Epidermal melanocyte (primary cell): Measurements from ENCODE around the gene LRBA.
A peak's percentile ranks its signal among the peaks of the same experiment; 100 is the strongest.

Experiments used
- DNase-seq: peaks from one replicate; pipeline ENCODE4 v3.0.0; 2011; ENCODE audit warnings: low spot score; ENCODE audit not compliant: insufficient read length

Gene LRBA

DNA sequence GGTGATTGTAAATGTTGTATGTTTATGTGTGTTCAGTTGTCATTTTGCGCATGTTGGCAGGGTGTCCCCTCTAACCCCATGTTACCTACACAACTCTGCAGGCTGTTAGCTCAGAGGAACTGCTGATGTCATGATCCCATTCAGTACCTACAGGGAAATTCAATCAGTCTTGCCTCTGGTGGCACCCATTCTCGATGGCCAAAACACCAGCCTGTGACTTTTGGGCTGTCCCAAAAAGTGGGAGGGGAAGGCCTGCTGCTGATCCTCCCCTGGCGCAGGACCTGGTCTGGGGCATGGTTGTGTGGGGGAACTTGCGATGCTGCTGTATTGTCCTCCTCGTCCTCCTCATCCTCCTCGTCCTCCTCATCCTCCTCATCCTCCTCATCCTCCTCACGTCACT is 762.3 kb downstream of the LRBA start:
- DNase-seq = no peak

DNA sequence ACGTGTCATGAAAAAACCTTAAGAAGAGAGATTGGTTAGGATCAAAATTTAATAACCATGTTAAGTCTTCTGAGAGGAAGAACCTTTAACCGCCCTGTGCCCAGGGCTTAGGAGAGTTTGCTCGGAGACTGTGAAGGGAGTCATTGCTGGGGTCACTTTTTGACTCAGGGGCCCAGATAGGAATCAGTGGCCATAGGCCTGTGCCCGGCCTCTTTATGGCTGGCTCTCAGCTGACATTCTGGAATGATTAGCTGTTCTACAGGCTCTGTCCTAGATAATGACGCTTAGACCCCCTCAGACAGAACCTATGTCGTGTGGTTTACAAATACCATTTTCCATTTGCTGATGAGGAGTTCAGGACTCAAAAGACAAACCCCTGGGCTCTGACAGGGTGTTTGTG is 762.8 kb downstream of the LRBA start:
- DNase-seq = no peak

DNA sequence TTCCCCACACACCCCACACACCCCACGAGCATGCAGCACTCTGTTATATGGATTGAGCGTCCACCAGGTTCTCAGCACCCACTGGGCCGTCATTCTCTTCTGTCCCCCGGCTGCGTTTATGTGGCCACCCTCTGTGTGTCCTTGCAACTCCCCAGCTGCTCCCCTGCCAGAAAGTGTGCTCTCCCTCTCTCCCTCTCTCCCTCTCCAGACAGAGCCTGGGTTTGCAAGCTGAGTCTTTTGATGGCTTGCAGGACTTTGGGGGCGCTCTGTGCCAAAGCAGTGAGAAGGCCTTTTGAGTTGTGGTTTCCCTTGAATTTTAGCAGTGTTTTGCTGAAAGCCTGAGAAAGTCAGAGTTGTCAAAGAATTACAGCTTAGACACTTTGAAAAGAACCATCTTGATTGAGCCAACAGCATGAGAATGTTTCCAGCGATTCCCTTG is 763.3 kb downstream of the LRBA start:
- DNase-seq = no peak

DNA sequence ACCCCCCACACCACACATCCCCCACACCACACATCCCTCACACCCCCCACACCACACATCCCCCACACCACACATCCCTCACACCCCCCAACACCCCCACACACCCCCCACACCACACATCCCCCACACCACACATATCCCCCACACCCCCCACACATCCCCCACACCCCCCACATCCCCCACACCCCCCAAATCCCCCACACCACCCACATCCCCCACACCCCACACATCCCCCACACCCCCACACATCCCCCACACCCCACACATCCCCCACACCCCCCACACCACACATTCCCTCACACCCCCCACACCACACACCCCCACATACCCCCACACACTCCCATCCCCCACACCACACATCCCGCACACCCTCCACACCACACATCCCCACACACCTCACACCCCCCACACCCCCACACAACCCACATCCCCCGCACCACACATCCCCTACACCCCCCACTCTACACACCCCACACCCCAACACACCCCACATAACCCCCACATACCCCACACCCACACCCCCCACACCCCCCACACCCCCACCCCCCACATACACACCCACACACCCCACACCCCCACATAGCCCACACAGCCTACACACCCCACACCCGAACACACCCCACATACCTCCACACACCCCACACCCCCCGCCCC is 764.0 kb downstream of the LRBA start:
- DNase-seq = no peak

DNA sequence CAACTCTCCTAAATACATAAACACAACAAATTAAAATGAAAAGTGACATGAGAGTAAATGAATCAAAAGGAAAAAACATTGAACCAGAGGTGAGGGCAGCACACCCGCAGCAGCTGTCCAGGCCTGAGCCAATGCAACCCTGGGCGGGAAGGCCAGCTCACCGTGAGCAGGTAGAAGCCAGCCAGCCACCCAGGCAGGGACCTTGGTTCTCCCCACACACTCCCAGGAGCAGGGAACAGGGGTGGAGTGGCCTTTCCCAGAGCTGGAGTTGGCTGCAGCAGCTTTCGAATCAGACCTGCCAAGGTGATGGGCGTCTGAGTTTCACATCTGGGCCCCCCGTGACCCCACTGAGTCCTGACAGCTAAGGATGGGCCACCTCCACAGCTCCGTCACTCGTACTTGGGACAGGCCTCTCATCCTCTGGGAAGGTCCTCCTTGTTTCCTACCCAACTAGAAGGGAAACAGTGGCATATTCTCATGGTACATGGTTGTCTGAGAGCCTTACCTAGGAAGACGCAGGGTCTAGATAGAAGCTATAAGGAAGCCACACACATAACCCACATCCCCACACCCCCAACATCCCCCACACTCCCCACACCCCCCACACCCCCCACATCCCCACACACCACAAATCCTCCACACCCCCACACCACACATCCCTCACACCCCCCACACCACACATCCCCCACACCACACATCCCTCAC is 764.6 kb downstream of the LRBA start:
- DNase-seq = no peak

DNA sequence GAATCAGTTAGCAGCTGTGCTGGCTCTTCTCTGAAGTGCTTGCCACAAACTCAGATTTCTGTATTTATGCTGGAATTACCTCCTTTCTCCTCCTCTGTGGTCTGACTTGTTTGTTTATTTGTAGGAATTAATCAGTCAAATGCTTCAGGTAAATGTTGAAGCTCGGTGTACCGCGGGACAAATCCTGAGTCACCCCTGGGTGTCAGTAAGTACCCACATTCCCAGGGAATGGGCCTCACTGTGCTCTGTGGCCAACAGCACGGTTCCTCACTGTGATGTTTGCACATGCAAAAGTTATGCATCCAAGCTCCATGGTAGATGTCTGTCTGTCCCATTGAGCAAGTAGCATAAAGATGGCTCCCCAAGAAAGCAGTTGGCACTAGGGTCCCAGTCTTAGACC is 766.9 kb downstream of the LRBA start:
- DNase-seq = no peak

DNA sequence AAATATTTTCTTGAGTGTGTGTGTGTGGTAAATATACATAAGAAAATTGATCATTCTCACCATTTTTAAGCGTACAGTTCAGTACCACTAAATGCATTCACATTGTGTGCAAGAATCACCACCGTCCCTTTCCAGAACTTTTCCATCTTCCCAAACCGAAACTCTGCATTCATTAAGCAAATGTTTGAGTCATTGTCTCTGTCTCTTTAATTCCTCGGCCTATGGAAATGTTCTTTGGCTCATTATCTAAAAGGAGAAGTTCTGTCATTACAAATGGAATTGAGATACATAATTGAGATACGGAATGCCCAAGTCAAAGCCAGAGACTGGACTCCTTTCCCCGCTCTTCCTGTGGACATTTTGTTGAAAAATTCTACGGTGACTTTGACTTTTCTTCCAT is 767.9 kb downstream of the LRBA start:
- no peak for DNase-seq

DNA sequence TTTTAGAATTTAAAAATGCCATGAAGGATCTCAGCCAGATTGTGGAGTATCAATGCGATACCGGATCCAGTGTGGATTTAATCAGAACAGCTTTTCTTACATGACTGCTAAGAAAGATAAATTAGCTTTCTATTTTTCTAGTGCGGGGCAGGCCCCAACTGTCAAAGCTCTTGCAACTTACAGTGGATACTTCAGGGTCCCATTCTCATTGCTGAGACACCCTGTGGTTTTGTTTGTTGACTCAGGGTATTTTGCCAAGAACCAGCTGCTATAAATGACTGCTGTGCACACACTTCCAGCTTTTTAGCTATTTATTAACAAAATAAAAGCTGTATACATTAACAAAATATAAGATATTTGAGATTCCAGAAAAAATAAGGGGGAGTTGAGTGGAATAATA is 770.5 kb downstream of the LRBA start:
- DNase-seq = no peak

DNA sequence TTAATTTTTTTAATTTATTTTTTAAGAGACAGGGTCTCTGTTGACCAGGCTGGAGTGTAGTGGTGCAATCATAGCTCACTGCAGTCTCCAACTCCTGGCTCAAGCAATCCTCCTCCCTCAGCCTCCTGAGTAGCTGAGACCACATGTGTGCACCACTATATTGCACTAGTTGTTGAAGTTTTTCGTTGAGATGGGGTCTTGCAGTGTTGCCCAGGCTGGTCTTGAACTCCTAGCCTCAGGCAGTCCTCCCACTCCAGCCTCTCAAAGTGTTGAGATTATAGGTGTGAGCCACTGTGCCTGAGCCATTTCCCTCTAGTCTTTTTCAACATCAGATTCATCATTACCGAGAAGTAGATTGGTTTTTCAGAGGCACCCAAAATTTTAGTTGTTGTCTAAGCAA is 771.2 kb downstream of the LRBA start:
- no peak for DNase-seq

DNA sequence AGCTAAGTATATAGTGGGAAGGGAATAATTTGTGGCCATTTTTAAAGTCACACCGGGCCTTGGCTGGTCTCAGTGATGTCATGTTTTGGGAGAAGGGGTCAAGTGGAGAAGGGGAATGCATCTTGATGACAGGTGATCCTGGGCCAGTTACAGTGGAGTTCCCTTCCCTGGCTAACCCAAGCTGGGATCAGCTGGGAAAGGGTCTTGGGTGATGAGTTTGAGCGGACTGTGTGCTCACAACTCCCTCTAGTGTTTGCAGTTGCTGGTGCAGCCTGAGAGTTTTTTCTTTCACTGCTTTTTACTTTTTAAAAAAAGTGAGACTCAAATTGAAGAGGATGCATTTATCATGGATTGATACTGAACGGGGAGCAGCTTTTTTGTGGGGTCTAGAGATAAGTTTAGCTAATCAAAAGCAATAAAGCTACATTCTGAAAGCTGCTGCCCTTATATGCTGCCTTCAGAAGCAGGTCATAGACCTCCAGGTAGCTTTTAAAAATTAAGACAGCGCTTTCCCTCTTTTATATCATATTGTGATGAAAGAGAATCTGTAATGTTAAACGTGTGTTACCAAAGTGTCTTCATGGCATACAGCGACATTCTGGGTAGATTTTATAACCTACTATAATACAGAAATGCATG is 772.1 kb downstream of the LRBA start:
- DNase-seq = peak; percentile 38

DNA sequence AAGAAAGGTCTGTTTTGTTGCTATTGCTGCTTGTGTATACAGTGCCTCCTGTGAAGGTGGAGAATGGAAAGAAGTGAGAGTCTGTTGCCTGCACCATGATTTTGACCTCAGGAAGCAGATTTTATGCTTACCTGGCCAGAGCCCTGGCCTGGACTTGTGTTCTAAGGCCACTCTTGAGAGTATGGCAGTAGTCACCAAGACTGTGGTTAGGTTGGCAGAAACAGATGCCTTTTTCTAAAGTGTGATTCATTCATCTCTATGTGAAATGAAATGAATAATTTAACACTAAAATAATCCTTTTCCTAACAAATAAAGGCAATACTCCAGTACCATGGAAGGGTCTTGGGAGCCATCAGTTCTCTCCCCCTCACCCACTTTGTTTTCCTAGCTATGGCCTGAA is 775.1 kb downstream of the LRBA start:
- DNase-seq = no peak

DNA sequence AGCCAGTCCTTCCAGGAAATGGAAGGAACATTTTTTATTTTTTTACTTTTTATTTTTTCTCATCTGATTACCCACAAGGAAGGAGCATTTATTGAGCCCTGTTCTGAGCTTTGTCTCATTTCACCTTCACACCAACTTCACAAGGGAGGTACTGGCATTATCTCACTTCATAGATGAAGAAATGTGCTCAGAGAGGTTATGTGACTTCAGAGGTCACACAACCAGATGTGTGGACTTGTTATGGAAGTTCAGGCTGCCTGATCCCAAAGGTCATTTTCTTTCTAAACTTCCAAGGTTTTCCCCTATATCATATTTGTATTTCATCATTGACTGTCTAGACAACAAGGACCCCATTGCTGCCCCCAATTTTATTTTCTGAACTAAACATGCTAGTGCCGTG is 776.5 kb downstream of the LRBA start:
- no peak for DNase-seq

DNA sequence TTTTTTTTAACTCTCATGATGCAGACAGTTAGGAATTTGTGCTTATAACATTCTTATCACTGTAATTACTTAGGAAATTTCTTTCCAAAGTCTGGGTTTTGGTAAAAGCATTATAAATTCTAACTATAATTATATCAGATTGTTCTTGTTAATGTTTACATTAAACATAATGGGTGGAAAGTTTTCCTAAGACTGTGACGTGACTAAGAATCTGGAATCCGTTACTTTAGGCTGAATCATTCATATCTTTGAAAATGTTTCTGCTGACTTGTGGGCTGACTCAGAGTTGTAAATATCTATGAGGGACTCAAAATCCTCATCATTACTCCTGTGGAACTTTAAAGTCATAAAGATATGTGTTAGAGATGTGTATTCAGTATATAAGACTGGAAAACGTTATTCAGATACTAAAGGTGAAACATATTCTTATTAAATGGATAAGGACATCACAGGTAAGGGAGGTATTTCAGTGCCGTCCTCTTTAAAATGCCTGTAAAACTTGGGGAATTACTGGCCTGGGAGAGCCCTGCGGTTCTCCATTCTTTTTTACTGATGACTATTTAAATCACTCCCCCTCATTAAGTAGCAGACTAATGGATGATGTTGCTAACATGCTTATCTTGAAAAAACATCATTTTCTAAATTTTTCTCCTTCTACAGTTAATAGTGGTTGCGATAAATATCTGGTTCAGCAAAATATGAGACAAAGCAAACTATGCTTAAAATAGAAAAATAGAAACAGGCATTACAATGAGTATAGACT is 777.8 kb downstream of the LRBA start:
- no peak for DNase-seq

DNA sequence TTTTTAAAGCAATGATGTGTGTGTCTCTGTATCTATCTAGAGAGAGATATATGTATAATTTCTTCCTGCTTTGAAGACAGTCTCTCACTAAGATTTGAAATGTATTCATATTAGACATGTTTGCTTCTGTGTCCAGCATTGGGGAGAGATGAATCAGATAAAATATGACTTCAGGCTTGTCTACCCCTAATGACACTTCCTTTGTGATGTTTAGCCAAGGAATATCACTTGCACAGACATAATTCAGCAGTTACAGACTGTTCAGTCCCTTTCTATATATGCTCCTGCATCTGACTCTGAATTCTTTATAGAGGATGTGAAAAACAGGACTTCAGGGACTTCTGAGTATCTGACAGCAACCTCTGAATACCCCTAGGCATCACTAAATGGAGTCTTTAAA is 778.5 kb downstream of the LRBA start:
- no peak for DNase-seq

DNA sequence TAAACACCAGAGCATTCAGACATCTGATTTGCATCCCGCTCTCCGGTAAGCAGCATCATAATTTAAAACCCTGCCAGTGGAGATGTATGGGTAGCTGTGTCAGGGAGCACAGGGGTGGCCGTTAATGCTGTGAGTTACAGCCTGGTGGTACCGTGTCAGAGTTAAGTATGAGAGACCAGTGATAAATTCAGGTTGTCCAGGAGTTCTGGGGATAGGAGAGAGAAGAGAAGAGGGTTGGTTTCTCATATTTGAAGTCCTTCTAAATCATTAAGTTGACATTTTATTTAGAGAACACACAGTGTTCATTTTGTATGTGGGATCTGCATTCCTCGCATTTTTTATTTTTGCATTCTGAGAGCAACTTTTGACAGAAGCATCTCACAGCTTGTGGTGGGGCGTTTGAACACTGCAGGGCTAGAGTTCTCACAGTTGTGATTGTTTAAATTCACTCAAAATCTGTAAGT is 779.2 kb downstream of the LRBA start:
- DNase-seq = no peak

DNA sequence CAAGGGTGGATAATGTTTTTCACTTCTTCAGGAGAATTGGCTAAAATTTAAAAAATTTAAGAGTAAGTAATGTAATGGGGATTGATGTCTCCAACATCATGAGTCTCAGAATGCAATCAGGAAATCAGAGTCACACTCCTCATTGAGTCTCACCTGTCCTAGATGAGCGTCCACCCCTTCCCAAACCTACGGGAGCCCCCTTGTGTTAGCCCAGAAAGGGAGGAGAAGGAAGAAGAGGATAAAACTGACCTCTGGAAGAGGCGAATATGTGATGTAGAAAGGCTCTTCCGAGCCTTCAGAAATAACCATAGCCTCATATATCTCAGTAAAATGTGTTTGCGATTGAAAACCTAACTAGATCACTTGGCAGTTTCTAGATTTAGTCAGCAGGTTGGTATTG is 779.8 kb downstream of the LRBA start:
- no peak for DNase-seq

DNA sequence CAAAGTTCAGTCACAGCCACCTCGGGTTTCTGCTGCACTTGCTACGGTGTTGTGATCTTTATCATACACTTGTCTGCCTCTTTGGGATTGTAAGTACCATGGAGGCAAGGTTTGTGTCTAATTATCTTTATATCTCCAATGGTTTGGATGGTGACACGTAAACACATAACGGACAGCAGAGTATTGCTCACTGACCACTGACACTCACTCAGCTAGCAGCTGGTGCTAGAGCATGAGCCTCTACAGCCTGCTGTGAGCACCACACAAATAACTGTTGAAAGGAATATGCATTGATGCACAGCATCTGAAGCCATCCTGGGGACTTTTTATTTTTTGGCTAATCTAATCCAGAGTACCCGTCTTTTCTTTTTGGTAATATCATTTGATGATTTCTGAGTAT is 780.8 kb downstream of the LRBA start:
- no peak for DNase-seq

DNA sequence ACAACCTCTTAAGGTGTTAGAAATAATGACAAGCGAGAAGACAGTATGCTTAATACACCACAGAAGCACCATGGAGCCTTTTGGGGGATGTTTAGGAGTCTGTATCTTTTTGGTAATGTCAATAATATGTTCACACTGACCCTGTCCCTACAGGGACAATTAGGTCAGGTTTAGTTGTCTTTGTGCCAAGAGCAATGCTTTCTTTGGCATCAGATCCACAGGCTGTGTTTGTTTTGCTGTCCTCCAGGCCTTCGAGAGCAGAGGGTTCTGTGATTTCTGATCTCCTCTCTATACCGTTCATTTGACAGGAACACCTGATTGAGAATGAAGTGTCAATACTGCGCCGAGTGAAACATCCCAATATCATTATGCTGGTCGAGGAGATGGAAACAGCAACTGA is 783.1 kb downstream of the LRBA start:
- no peak for DNase-seq

DNA sequence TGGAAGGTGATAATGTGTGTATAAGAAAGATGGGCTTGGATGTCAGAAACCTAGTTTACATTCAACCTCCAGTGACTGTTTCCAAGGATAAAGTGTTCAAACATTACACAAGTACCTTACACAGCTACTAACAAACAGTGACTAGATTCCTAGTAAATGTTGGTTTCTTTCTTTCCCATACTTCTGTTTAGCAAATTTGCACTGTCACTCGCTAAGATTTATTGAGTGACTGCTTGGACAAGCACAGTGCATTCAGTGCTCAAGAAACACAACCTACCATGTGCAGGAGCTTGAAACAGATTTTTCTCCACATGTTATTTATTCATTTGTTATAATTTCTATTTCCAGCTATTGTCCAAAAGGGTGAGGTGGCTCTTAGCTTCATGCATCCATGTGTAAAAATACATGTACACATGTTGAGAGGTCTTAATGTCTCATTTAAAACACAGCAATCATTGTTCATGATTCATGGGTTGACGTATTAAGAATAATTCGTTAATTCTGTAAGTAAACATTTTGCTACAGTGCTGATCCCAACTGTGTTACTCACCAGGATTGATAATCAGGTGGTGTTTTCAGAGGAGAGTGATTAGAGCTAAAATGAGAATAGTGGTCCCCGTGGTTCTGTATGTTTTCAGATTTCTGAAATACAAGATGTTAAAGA is 783.8 kb downstream of the LRBA start:
- no peak for DNase-seq

DNA sequence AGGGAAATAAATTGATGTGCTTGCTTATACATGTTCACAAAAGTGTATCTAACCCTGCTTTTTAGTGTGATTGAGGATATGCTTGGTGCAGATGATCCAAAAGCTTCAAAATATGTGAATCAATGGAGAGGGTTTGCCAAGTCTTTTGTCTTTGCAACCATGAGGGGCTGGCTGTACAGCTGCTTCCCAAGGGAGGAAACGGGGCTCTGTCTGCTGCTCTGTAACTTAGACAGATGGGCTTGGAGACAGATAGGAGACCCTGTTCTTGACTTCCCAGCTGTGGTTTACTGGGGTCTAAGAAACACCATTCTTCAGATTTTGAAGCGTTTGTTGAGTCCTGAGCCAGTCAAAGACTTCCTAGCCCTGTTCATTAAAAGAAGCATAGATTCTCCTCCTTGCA is 784.5 kb downstream of the LRBA start:
- no peak for DNase-seq

DNA sequence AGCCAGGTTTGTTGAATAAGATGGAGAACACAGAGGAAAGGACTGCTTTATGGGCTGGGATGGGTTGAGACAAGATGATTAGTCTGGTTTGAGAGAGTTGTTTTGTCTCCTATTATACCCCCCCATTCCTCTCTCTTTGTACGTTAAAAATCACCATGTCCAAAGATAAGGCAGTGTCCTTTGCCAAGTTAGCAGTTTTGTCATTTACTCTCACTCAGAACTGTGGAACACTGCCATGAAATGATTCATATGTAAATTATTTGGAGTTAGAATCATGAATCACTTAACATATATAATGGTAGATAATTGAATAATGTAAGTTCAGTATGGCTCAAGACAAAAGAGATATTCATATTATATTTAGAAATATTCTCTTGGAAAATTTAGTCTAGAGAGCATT is 785.6 kb downstream of the LRBA start:
- DNase-seq = no peak
